AG09319 (cell line): ENCODE measurements around the gene TICRR.

Experiments
- DNase-seq: peaks from one replicate; pipeline ENCODE4 v3.0.0-alpha.2; 2010; ENCODE audit warnings: low read depth; ENCODE audit errors: extremely low read depth
- CTCF ChIP-seq: IDR thresholded peaks from 2 replicates; pipeline ENCODE4 v1.5.1; 2011; ENCODE audit warnings: low read depth, mild to moderate bottlenecking, inconsistent platforms, low read length, moderate library complexity

The TICRR gene

GRCh38 chr15:89616228-89616627 lies 41.0 kb downstream of the TICRR start:
- no peak for TF ChIP-seq CTCF
- DNase-seq, result no peak

- no peak for TF ChIP-seq CTCF
- DNase-seq, result no peak
These were observed 46.3 kb downstream of the TICRR start for GRCh38 chr15:89621547-89621946.

- no peak for TF ChIP-seq CTCF
- DNase-seq, result no peak
These were observed 47.9 kb downstream of the TICRR start for GRCh38 chr15:89623165-89623564.

- DNase-seq, result no peak
- TF ChIP-seq CTCF, result no peak
These were observed 50.4 kb downstream of the TICRR start for GRCh38 chr15:89625716-89626115.

- no peak for TF ChIP-seq CTCF
- no peak for DNase-seq
These were observed 52.1 kb downstream of the TICRR start for GRCh38 chr15:89627256-89627970.

- DNase-seq, result no peak
- no peak for TF ChIP-seq CTCF
These were observed 53.0 kb downstream of the TICRR start for GRCh38 chr15:89628301-89628700.

GRCh38 chr15:89628806-89629715 lies 53.8 kb downstream of the TICRR start:
- TF ChIP-seq CTCF, result no peak
- DNase-seq, result no peak
